Measurements from ENCODE around the gene USP24.

The USP24 gene

GRCh38 chr1:55049271-55049913 is 165.8 kb downstream of the USP24 start:
- in situ Hi-C loops (cut with MboI; ENCODE audit: low sequenced_read_pairs, unreplicated experiment) = no loop called here
- no peak for TF ChIP-seq CTCF (IDR thresholded peaks at IDR 0.05; ENCODE audit: borderline replicate concordance, control extremely low read depth, extremely low read depth, insufficient read depth, missing control alignments)
- no peak for DNase-seq (ENCODE audit: low spot score)

- TF ChIP-seq CTCF (IDR thresholded peaks at IDR 0.05; ENCODE audit: borderline replicate concordance, control extremely low read depth, extremely low read depth, insufficient read depth, missing control alignments) = no peak
- in situ Hi-C loops (cut with MboI; ENCODE audit: low sequenced_read_pairs, unreplicated experiment) = no loop called here
- no peak for DNase-seq (ENCODE audit: low spot score)
These were observed 166.5 kb downstream of the USP24 start for GRCh38 chr1:55048453-55049270.

GRCh38 chr1:55047611-55048010 is 167.6 kb downstream of the USP24 start:
- in situ Hi-C loops (cut with MboI; ENCODE audit: low sequenced_read_pairs, unreplicated experiment) = no loop called here
- no peak for TF ChIP-seq CTCF (IDR thresholded peaks at IDR 0.05; ENCODE audit: borderline replicate concordance, control extremely low read depth, extremely low read depth, insufficient read depth, missing control alignments)
- DNase-seq (ENCODE audit: low spot score) = no peak

GRCh38 chr1:55046871-55047270 is 168.3 kb downstream of the USP24 start:
- no peak for DNase-seq (ENCODE audit: low spot score)
- no peak for TF ChIP-seq CTCF (IDR thresholded peaks at IDR 0.05; ENCODE audit: borderline replicate concordance, control extremely low read depth, extremely low read depth, insufficient read depth, missing control alignments)
- in situ Hi-C loops (cut with MboI; ENCODE audit: low sequenced_read_pairs, unreplicated experiment) = no loop called here

GRCh38 chr1:55045430-55045829 is 169.7 kb downstream of the USP24 start:
- in situ Hi-C loops (cut with MboI; ENCODE audit: low sequenced_read_pairs, unreplicated experiment) = no loop called here
- TF ChIP-seq CTCF (IDR thresholded peaks at IDR 0.05; ENCODE audit: borderline replicate concordance, control extremely low read depth, extremely low read depth, insufficient read depth, missing control alignments) = no peak
- no peak for DNase-seq (ENCODE audit: low spot score)

GRCh38 chr1:55044617-55045397 is 170.4 kb downstream of the USP24 start:
- in situ Hi-C loops (cut with MboI; ENCODE audit: low sequenced_read_pairs, unreplicated experiment) = no loop called here
- TF ChIP-seq CTCF (IDR thresholded peaks at IDR 0.05; ENCODE audit: borderline replicate concordance, control extremely low read depth, extremely low read depth, insufficient read depth, missing control alignments) = no peak
- DNase-seq (ENCODE audit: low spot score) = no peak
